ENCODE results near the gene DCP1A.

DNA sequence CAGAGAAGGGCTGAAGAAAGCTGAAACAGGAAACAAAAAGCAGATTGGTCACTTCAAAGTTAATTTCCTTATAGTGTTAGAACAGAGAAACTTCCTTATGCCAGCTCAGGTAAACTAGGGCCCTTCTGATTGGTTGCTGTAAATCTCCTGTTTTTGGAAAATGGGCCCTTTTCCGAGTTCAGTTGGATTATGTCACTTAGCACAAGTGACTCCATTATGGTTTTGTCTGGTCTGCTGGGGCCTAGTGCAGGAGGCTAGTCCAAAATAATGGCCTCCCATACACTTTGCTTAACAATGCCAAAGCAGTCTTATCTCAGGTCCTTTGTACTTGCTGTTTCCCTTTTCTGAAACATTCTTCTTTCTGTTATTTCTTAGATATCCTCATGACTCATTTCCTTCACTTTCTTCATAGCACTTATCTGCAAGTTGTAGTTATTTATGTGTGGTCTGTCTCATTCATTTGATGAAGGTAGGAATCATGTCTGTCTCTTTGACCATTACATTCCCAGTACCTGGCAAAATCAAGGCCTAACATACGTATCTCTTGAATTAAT lies 7.7 kb upstream of the DCP1A start:
- TF ChIP-seq, protein P1, sequence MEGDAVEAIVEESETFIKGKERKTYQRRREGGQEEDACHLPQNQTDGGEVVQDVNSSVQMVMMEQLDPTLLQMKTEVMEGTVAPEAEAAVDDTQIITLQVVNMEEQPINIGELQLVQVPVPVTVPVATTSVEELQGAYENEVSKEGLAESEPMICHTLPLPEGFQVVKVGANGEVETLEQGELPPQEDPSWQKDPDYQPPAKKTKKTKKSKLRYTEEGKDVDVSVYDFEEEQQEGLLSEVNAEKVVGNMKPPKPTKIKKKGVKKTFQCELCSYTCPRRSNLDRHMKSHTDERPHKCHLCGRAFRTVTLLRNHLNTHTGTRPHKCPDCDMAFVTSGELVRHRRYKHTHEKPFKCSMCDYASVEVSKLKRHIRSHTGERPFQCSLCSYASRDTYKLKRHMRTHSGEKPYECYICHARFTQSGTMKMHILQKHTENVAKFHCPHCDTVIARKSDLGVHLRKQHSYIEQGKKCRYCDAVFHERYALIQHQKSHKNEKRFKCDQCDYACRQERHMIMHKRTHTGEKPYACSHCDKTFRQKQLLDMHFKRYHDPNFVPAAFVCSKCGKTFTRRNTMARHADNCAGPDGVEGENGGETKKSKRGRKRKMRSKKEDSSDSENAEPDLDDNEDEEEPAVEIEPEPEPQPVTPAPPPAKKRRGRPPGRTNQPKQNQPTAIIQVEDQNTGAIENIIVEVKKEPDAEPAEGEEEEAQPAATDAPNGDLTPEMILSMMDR (IDR thresholded peaks at IDR 0.05), result no peak
- no peak for TF ChIP-seq POLR2AphosphoS5 (IDR thresholded peaks at IDR 0.05; ENCODE audit: insufficient read depth in 1 of 2, low read depth in 1 of 2)
- no peak for TF ChIP-seq POLR2A (IDR thresholded peaks at IDR 0.05)
